ENCODE measurements around the gene PON3.
"Not testable (repeated sequence)": the region's sequence is repeated elsewhere in the genome, so short reads cannot be mapped to it uniquely, and the experiment has no call there.

PON3 gene

DNA sequence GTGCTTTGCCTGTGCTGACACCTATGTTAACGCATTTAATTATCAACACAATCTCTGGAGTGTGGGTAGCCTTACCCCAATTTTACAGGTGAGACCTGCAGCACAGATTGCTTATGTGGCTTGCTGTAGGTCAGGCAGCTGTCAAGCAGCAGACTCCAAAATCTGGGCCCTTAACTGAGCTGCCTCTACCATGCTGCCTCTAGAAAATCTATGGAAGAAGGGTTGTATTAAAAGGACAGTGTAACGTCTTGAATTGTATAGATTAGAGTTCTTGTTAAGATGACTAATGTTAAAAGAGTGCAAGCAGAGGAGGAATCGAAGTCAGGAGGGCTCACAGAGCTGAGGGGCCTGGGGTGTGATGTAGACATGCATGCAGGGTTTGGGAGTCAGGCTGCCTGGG, 1.2 kb upstream of the PON3 start:
- DNase-seq (ENCODE audit: low read depth) = no peak
- TF ChIP-seq, protein P1, sequence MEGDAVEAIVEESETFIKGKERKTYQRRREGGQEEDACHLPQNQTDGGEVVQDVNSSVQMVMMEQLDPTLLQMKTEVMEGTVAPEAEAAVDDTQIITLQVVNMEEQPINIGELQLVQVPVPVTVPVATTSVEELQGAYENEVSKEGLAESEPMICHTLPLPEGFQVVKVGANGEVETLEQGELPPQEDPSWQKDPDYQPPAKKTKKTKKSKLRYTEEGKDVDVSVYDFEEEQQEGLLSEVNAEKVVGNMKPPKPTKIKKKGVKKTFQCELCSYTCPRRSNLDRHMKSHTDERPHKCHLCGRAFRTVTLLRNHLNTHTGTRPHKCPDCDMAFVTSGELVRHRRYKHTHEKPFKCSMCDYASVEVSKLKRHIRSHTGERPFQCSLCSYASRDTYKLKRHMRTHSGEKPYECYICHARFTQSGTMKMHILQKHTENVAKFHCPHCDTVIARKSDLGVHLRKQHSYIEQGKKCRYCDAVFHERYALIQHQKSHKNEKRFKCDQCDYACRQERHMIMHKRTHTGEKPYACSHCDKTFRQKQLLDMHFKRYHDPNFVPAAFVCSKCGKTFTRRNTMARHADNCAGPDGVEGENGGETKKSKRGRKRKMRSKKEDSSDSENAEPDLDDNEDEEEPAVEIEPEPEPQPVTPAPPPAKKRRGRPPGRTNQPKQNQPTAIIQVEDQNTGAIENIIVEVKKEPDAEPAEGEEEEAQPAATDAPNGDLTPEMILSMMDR (IDR thresholded peaks at IDR 0.05; ENCODE audit: low read depth, low read length) = no peak
- TF ChIP-seq POLR2A (IDR thresholded peaks at IDR 0.05; ENCODE audit: extremely low read depth, insufficient read length) (no peak), MYC (IDR thresholded peaks at IDR 0.05; ENCODE audit: low read depth, low read length) (no peak)
- TF ChIP-seq, protein P2, sequence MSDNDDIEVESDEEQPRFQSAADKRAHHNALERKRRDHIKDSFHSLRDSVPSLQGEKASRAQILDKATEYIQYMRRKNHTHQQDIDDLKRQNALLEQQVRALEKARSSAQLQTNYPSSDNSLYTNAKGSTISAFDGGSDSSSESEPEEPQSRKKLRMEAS (IDR thresholded peaks at IDR 0.05; ENCODE audit: low read depth, low read length) = no peak
- H3K4me3 ChIP-seq (ENCODE audit: low read depth, low read length) = no peak overlapping the region

DNA sequence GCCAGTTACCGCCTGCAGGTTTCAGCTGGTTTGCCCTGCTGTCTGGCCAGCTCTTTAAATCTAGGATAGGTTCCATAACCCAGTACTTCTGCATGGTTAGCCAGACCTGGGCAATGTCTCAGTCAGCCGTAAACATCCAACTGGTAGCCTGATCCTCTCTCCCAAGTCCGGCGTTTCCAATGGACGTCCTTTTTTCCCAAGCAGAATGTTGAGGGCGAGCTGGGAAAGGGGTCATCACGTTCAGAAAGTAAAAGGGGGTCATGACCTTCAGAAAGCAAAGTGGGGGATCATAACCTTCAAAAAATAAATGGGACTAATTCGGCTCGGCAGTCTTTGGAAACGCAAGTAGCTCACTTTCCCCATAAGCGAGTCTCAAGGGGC, 430 bp downstream of the PON3 start:
- no peak for DNase-seq (ENCODE audit: low read depth)
- H3K4me3 ChIP-seq (ENCODE audit: low read depth, low read length) = no peak overlapping the region
- TF ChIP-seq, protein P1 (IDR thresholded peaks at IDR 0.05; ENCODE audit: low read depth, low read length) = no peak
- no peak for TF ChIP-seq POLR2A (IDR thresholded peaks at IDR 0.05; ENCODE audit: extremely low read depth, insufficient read length)
- no peak for TF ChIP-seq MYC (IDR thresholded peaks at IDR 0.05; ENCODE audit: low read depth, low read length)
- TF ChIP-seq, protein P2 (IDR thresholded peaks at IDR 0.05; ENCODE audit: low read depth, low read length) = no peak

DNA sequence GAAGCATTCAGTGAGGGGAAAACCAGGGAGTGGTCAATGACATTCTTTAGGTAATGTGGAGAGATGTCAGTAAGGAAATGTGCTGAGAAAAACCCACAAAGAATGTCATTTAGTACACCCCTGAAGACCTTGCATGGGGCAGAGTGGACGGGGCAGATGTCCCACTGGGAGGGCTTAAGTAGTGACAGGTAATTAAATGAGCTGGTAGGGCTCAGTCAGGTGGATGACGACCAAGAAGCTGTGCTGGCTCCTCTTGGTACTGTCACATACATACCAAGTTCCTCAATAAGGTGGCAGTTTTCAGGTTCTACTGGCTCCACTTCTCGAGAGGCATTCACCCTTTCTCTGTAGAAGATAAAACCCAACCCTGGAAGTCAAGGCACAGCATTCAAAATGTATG, 1.8 kb downstream of the PON3 start:
- DNase-seq (ENCODE audit: low read depth) = no peak
- H3K4me3 ChIP-seq (ENCODE audit: low read depth, low read length) = no peak overlapping the region
- TF ChIP-seq, protein P2 (IDR thresholded peaks at IDR 0.05; ENCODE audit: low read depth, low read length) = no peak
- TF ChIP-seq, protein P1 (IDR thresholded peaks at IDR 0.05; ENCODE audit: low read depth, low read length) = no peak
- no peak for TF ChIP-seq POLR2A (IDR thresholded peaks at IDR 0.05; ENCODE audit: extremely low read depth, insufficient read length)
- TF ChIP-seq MYC (IDR thresholded peaks at IDR 0.05; ENCODE audit: low read depth, low read length) = no peak

DNA sequence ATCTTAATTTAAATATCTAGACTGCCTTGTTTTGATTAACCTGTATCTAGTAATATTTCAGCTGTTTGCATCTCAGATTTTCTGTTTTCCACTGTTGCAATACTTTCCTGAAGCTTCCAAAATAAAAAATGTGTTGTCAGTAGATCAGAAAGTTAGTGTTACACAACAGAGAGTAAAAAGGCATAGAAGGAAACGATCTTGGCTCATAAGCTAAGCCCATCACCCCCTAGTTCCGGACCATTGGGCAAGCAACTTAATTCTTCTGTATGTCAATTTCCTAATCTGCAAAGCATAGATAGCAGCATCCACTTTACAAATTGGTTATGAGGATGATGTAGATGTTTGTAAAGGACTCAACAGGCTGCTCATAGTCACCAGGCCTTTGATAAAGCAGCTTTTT, 4.4 kb downstream of the PON3 start:
- TF ChIP-seq, protein P1 (IDR thresholded peaks at IDR 0.05; ENCODE audit: low read depth, low read length) = no peak
- TF ChIP-seq, protein P2 (IDR thresholded peaks at IDR 0.05; ENCODE audit: low read depth, low read length) = no peak
- TF ChIP-seq POLR2A (IDR thresholded peaks at IDR 0.05; ENCODE audit: extremely low read depth, insufficient read length) = no peak
- no peak for TF ChIP-seq MYC (IDR thresholded peaks at IDR 0.05; ENCODE audit: low read depth, low read length)

DNA sequence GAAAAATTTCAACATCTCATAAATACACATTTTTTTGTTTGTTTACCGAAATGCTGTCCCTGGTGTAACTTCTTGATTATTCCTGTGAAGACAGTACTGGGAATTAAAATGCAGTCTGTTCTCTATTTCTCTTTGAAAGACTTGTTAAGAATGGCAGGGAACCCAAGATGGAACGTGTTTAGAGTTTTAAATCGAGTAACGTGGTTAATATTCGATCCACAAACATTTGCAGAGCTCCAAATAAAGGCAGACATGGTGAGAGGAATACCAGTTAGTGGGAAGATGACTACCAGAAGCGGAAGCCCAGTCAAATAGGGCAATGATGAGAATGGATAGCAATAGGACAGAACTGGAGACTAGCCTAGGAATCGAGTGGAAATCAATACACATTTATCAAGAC, 6.7 kb downstream of the PON3 start:
- TF ChIP-seq MYC (IDR thresholded peaks at IDR 0.05; ENCODE audit: low read depth, low read length) (no peak), POLR2A (IDR thresholded peaks at IDR 0.05; ENCODE audit: extremely low read depth, insufficient read length) (no peak)
- TF ChIP-seq, protein P1 (IDR thresholded peaks at IDR 0.05; ENCODE audit: low read depth, low read length) = no peak
- TF ChIP-seq, protein P2 (IDR thresholded peaks at IDR 0.05; ENCODE audit: low read depth, low read length) = no peak
- DNase-seq (ENCODE audit: low read depth) = no peak
- no peak overlapping the region for H3K4me3 ChIP-seq (ENCODE audit: low read depth, low read length)

More for the DNA sequence above, 4.4 kb downstream of the PON3 start:
- DNase-seq (ENCODE audit: low read depth) = no peak
- H3K4me3 ChIP-seq (ENCODE audit: low read depth, low read length) = no peak overlapping the region

DNA sequence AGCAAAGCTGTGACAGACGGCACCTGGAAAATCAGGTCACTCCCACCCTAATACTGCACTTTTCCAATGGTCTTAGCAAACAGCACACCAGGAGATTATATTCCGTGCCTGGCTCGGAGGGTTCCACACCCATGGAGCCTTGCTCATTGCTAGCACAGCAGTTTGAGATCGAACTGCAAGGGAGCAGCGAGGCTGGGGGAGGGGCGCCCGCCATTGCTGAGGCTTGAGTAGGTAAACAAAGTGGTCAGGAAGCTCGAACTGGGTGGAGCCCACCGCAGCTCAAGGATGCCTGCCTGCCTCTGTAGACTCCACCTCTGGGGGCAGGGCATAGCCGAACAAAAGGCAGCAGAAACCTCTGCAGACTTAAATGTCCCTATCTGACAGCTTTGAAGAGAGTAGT, 16.7 kb downstream of the PON3 start:
- not testable (repeated sequence) for DNase-seq (ENCODE audit: low read depth); H3K4me3 ChIP-seq (ENCODE audit: low read depth, low read length)

All from NB4 (cell line).